ENCODE data around the gene EYA3. TPM values are rescaled to one million over a fixed set of nuclear protein-coding genes. Genes with fewer than 3 reads are reported as not detected.

EYA3 gene
- total and polyA plus RNA-seq, 5 donors from 2014 or later: 3.0 to 18.5 (median 3.8) TPM

GRCh38 chr1:27961646-27962221 lies 126.7 kb downstream of the EYA3 start:
- Mint-ChIP-seq H3K36me3 (peaks cover 9% of the 10 kb centered on the region), H3K4me3 (peak overlapping the region; percentile 85 to 89 (median 89)), H3K4me1 (peaks cover 0 to 42% (median 18%) of the 10 kb centered on the region in 4 donors), H3K9me3 (no peaks in the 10 kb centered on the region), H3K27ac (peak overlapping the region; percentile 63 to 89 (median 82)), H3K27me3 (no peaks in the 10 kb centered on the region)
- no peak for ATAC-seq (ENCODE audit: low read depth in 2 of 2)
- Histone ChIP-seq H3K27ac (ENCODE audit: insufficient read depth, low read length, poor library complexity, severe bottlenecking) (no peak overlapping the region), H3K9me3 (ENCODE audit: control insufficient read depth in 2 of 2, low read length in 2 of 2) (no peaks in the 10 kb centered on the region), H3K27me3 (ENCODE audit: control insufficient read depth, insufficient read depth, low read length) (no peaks in the 10 kb centered on the region), H3K4me3 (ENCODE audit: low read depth, low read length) (peak overlapping the region; percentile 74), H3K36me3 (ENCODE audit: control insufficient read depth, insufficient read depth, low read length) (peaks cover 26% of the 10 kb centered on the region), H3K4me1 (ENCODE audit: control insufficient read depth, insufficient read depth, low read length, poor library complexity, severe bottlenecking) (peaks cover 22% of the 10 kb centered on the region)
- DNase-seq: no peak

- Mint-ChIP-seq H3K4me3 (peak overlapping the region; percentile 85 to 89 (median 89)), H3K27me3 (peaks cover 4% of the 10 kb centered on the region), H3K36me3 (peaks cover 9% of the 10 kb centered on the region), H3K9me3 (no peaks in the 10 kb centered on the region), H3K27ac (peak overlapping the region; percentile 63 to 89 (median 82)), H3K4me1 (peaks cover 0 to 42% (median 17%) of the 10 kb centered on the region in 4 donors)
- DNase-seq: no peak
- ATAC-seq (ENCODE audit: low read depth in 2 of 2): no peak
- Histone ChIP-seq H3K4me1 (ENCODE audit: control insufficient read depth, insufficient read depth, low read length, poor library complexity, severe bottlenecking) (peaks cover 22% of the 10 kb centered on the region), H3K27me3 (ENCODE audit: control insufficient read depth, insufficient read depth, low read length) (no peaks in the 10 kb centered on the region), H3K36me3 (ENCODE audit: control insufficient read depth, insufficient read depth, low read length) (peaks cover 22% of the 10 kb centered on the region), H3K4me3 (ENCODE audit: low read depth, low read length) (peak overlapping the region; percentile 74), H3K9me3 (ENCODE audit: control insufficient read depth in 2 of 2, low read length in 2 of 2) (no peaks in the 10 kb centered on the region), H3K27ac (ENCODE audit: insufficient read depth, low read length, poor library complexity, severe bottlenecking) (peak overlapping the region; percentile 81)
These were observed 127.4 kb downstream of the EYA3 start for GRCh38 chr1:27960762-27961645.

- Histone ChIP-seq H3K27ac (ENCODE audit: insufficient read depth, low read length, poor library complexity, severe bottlenecking) (peak within 1 kb of the TSS; percentile 81), H3K9me3 (ENCODE audit: control insufficient read depth in 2 of 2, low read length in 2 of 2) (no peaks in the 10 kb centered on the region), H3K36me3 (ENCODE audit: control insufficient read depth, insufficient read depth, low read length) (peaks cover 18% of the 10 kb centered on the region), H3K4me3 (ENCODE audit: low read depth, low read length) (peak within 1 kb of the TSS; percentile 75), H3K4me1 (ENCODE audit: control insufficient read depth, insufficient read depth, low read length, poor library complexity, severe bottlenecking) (peaks cover 22% of the 10 kb centered on the region), H3K27me3 (ENCODE audit: control insufficient read depth, insufficient read depth, low read length) (peaks cover 3% of the 10 kb centered on the region)
- ATAC-seq (ENCODE audit: low read depth in 2 of 2) (peak; percentile 98), DNase-seq (peak; percentile 79 to 92 (median 86))
- Mint-ChIP-seq H3K4me3 (peak within 1 kb of the TSS; percentile 85 to 93 (median 89)), H3K27me3 (peaks cover 4% of the 10 kb centered on the region), H3K27ac (peak within 1 kb of the TSS; percentile 76 to 92 (median 90)), H3K4me1 (peaks cover 0 to 42% (median 14%) of the 10 kb centered on the region in 4 donors), H3K9me3 (no peaks in the 10 kb centered on the region), H3K36me3 (peaks cover 4% of the 10 kb centered on the region)
These were observed 128.4 kb downstream of the EYA3 start, which contains the start of gene XKR8 for GRCh38 chr1:27959792-27960603. XKR8 (plus strand) TSS chr1:27959973; CDS start chr1:27960070, 97 bp downstream.

GRCh38 chr1:27958513-27958912 lies 129.9 kb downstream of the EYA3 start:
- Histone ChIP-seq H3K27ac (ENCODE audit: insufficient read depth, low read length, poor library complexity, severe bottlenecking) (no peak overlapping the region), H3K4me1 (ENCODE audit: control insufficient read depth, insufficient read depth, low read length, poor library complexity, severe bottlenecking) (peaks cover 22% of the 10 kb centered on the region), H3K27me3 (ENCODE audit: control insufficient read depth, insufficient read depth, low read length) (peaks cover 7% of the 10 kb centered on the region), H3K4me3 (ENCODE audit: low read depth, low read length) (no peak overlapping the region), H3K9me3 (ENCODE audit: control insufficient read depth in 2 of 2, low read length in 2 of 2) (no peaks in the 10 kb centered on the region), H3K36me3 (ENCODE audit: control insufficient read depth, insufficient read depth, low read length) (peaks cover 3% of the 10 kb centered on the region)
- Mint-ChIP-seq H3K9me3 (no peaks in the 10 kb centered on the region), H3K4me1 (peaks cover 0 to 41% (median 13%) of the 10 kb centered on the region in 4 donors), H3K36me3 (no peaks in the 10 kb centered on the region), H3K4me3 (peak overlapping the region in 1 of 4 donors; percentile 78), H3K27me3 (peaks cover 4% of the 10 kb centered on the region), H3K27ac (no peak overlapping the region)
- ATAC-seq (ENCODE audit: low read depth in 2 of 2): no peak
- no peak for DNase-seq

- Mint-ChIP-seq H3K36me3 (no peaks in the 10 kb centered on the region), H3K27me3 (peaks cover 4% of the 10 kb centered on the region), H3K27ac (no peak overlapping the region), H3K4me1 (peaks cover 0 to 36% (median 11%) of the 10 kb centered on the region in 4 donors), H3K9me3 (no peaks in the 10 kb centered on the region), H3K4me3 (peak overlapping the region in 3 of 4 donors; percentile 33 to 78 (median 47))
- no peaks in the 10 kb centered on the region for H3K36me3 ChIP-seq (ENCODE audit: control insufficient read depth, insufficient read depth, low read length)
- H3K27me3 ChIP-seq (ENCODE audit: control insufficient read depth, insufficient read depth, low read length): peaks cover 7% of the 10 kb centered on the region
- no peak overlapping the region for H3K4me3 ChIP-seq (ENCODE audit: low read depth, low read length)
- H3K27ac ChIP-seq (ENCODE audit: insufficient read depth, low read length, poor library complexity, severe bottlenecking): no peak overlapping the region
- H3K4me1 ChIP-seq (ENCODE audit: control insufficient read depth, insufficient read depth, low read length, poor library complexity, severe bottlenecking): peaks cover 22% of the 10 kb centered on the region
- no peaks in the 10 kb centered on the region for H3K9me3 ChIP-seq (ENCODE audit: control insufficient read depth in 2 of 2, low read length in 2 of 2)
- DNase-seq (no peak), ATAC-seq (ENCODE audit: low read depth in 2 of 2) (no peak)
These were observed 130.8 kb downstream of the EYA3 start for GRCh38 chr1:27957655-27958054.

GRCh38 chr1:27956761-27957160 lies 131.6 kb downstream of the EYA3 start:
- Mint-ChIP-seq H3K4me1 (peaks cover 0 to 30% (median 6%) of the 10 kb centered on the region in 4 donors), H3K4me3 (peak overlapping the region in 3 of 4 donors; percentile 27 to 78 (median 47)), H3K27me3 (peaks cover 4% of the 10 kb centered on the region), H3K36me3 (no peaks in the 10 kb centered on the region), H3K27ac (peak overlapping the region in 1 of 3 donors; percentile 69), H3K9me3 (no peaks in the 10 kb centered on the region)
- Histone ChIP-seq H3K36me3 (ENCODE audit: control insufficient read depth, insufficient read depth, low read length) (no peaks in the 10 kb centered on the region), H3K27me3 (ENCODE audit: control insufficient read depth, insufficient read depth, low read length) (peaks cover 7% of the 10 kb centered on the region), H3K9me3 (ENCODE audit: control insufficient read depth in 2 of 2, low read length in 2 of 2) (no peaks in the 10 kb centered on the region), H3K4me3 (ENCODE audit: low read depth, low read length) (no peak overlapping the region), H3K27ac (ENCODE audit: insufficient read depth, low read length, poor library complexity, severe bottlenecking) (no peak overlapping the region), H3K4me1 (ENCODE audit: control insufficient read depth, insufficient read depth, low read length, poor library complexity, severe bottlenecking) (peaks cover 18% of the 10 kb centered on the region)
- DNase-seq (no peak), ATAC-seq (ENCODE audit: low read depth in 2 of 2) (no peak)

- Histone ChIP-seq H3K27ac (ENCODE audit: insufficient read depth, low read length, poor library complexity, severe bottlenecking) (no peak overlapping the region), H3K4me1 (ENCODE audit: control insufficient read depth, insufficient read depth, low read length, poor library complexity, severe bottlenecking) (peaks cover 1% of the 10 kb centered on the region), H3K4me3 (ENCODE audit: low read depth, low read length) (no peak overlapping the region), H3K27me3 (ENCODE audit: control insufficient read depth, insufficient read depth, low read length) (peaks cover 7% of the 10 kb centered on the region), H3K9me3 (ENCODE audit: control insufficient read depth in 2 of 2, low read length in 2 of 2) (no peaks in the 10 kb centered on the region), H3K36me3 (ENCODE audit: control insufficient read depth, insufficient read depth, low read length) (no peaks in the 10 kb centered on the region)
- peaks cover 0 to 14% (median under 1%) of the 10 kb centered on the region in 4 donors for H3K4me1 Mint-ChIP-seq
- peaks cover 4% of the 10 kb centered on the region for H3K27me3 Mint-ChIP-seq
- peak overlapping the region in 1 of 4 donors; percentile 68 for H3K4me3 Mint-ChIP-seq
- no peaks in the 10 kb centered on the region for H3K9me3 Mint-ChIP-seq
- no peak for ATAC-seq (ENCODE audit: low read depth in 2 of 2)
- no peak overlapping the region for H3K27ac Mint-ChIP-seq
- peaks cover 4% of the 10 kb centered on the region for H3K36me3 Mint-ChIP-seq
- no peak for DNase-seq
These were observed 133.3 kb downstream of the EYA3 start for GRCh38 chr1:27955076-27955475.
